Stimulated activated CD4-positive, alpha-beta T cell treated with anti-CD3 and anti-CD28 coated beads, Interleukin-15, amount 100 ng/mL, for 1 hour (primary cell): ENCODE results near the gene GUCA1C.

Source experiments
- DNase-seq, 2 donors: peaks; one replicate each; pipeline ENCODE4 v3.0.0-alpha.2; 2020; ENCODE audit warnings: low read depth in 1 of 2, low spot score in 1 of 2

GUCA1C gene

DNA sequence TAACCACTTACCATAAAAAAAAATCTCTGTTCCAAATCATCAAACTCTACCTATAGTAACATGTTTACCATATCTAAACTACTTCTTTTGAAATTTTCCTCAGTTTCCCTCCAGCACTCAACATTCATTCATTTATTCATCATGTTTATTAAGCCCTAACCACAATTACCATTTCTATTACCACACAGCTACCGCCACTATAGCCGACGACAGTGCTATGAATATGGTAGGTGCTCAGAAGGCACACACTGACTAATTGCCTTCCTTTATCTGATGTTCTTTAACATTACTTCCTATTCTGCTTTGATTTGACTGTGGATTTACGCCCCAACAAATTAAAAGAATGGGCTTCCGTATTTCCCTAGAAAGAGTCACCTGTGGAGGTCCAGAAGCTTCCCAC, 43.9 kb downstream of the GUCA1C start:
- DNase-seq: no peak

DNA sequence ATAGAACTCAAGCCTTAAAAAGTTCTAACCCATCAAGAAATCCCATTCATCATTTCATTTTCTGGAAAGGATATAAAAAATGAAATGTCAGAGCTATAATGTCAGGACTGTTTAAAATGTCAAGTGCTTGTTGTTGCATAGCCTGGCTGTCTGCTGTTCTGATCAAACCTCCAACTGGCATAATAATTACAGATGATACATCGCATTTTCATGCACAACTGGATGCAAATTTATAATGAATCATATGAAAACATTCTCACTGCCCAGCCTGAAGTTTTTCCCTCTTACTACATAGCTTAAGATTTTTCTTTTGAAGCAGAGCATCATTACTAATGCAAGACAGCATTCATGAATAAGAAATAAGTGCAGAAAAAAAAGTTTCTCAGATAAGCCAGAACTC, 46.5 kb downstream of the GUCA1C start:
- no peak for DNase-seq

DNA sequence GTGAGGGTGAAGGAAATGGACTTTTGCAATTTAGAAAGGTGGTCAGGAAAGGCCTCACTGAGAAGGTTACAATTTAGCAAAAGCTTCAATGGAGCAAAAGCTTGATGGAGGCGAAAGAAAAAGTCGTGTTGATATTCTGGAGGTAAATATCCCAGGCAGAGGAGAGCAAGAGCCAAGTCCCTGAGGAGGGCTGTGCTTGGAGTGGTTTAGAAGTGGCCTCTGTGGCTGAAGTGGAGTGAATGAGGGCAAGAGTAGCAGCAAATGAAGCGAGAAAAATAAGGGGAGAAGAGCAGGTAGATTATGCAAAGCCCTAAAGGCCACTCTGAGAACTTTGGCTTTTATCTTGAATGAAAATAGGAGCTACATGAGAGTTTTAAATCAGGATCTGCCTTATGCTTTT, 54.1 kb downstream of the GUCA1C start:
- no peak for DNase-seq

DNA sequence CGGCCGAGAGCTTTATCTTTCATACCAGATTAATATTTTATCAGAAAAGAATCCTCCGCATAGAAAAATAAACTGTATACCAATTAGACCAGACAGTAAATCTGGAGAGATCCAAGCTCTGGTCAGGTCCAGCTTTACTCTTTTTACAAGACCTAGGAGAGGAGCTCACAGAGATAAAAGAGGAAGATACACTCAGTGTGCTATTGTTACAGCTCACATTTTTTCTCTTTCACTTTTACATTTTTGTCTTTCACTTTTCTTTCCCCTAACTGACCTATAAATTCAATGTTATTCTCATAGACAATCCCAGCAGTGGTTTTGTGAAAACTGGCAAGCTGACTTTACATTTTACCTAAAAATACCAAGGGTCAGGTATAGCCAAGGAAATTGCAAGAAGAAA, 55.8 kb downstream of the GUCA1C start:
- DNase-seq: no peak

DNA sequence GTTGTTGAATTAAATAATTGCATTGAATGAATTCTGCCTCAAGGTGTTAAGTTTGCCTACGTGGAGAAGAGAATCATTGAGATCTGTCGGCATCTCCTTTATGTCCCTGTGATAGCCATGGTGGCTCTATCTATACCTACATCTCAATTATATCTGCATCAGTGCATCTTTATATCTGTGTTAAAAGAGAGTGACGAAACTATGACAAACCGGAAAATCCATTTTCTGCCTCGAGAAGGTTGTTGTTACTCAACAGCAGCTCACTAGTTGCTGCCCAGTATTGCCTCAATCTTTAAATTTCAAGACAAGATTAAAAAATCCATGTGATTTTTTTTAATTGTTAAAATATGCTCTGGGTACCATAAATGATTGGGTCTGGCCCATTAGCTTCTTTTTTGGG, 58.7 kb downstream of the GUCA1C start:
- no peak for DNase-seq

DNA sequence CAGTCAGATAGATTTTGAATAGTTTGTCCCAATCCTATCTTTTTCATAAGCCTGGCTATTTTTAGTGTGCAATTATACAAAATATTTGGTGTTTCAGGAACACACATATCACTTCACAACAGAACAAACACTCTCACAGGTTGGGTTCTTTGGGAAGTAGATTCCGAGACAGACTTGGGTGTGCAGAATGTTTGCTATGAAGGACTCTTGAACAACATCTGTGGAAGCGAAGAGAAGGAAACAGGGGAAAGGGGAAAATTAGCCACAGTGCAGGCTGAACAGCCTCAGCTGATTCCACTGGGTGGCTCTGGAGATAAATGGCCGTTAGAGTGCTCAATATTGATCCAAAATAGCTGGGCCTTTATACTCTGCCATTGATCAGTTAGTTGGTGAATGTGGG, 61.8 kb downstream of the GUCA1C start:
- no peak for DNase-seq

DNA sequence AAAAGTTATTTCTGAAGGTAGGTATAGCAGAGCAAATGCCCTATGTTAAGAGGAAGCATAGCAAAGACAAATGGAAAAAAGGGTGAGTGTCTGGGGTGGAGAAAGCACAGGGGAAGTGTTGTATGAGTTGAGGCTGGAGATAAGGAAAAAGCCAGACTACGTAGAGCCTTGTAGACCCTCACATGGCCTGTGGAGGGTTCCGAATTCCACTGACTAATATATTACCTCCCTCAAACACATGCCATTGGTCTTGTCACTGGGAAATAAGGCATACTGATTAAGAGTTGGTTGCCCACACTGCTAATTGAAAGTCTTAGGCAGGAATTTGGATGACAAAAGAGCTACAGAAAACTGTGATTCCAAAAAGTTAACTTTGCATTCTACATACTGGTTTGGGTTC, 65.9 kb downstream of the GUCA1C start:
- DNase-seq: no peak

DNA sequence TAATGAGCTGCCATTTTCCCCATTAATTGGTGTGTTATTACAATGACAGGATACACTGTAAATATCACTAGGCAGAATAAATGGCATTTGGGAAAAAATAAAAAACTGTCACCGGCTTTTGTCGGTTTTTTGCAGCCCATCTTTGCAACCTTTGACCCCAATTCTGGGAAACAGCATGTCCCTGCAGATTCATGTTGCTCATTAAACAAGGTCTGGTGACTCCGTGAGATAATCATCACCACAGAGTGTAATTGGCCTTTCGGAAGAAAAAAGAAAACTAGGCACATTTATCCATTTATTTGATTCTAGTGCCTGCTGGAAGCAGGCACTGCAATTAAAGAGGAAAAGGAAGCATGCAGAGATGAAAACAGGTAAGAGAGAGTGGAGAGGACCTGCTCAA, 66.6 kb downstream of the GUCA1C start:
- DNase-seq: no peak

DNA sequence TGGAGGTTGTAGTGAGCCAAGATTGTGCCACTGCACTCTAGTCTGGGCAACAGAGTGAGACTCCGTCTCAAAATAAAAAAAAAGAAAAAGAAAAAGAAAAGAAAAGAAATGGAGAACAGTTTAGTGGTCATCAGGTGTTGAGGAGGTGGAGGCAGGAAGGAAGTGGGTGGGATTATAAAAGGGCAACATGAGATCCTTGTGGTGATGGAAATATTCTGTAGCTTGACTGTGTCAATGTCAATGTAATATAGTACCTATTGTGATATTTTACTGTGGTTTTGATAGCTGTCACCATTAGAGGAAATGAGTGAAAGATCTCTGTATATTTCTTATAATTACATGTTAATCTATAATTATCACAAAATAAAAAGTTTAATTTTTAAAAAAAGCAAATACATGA, 70.3 kb downstream of the GUCA1C start:
- no peak for DNase-seq

DNA sequence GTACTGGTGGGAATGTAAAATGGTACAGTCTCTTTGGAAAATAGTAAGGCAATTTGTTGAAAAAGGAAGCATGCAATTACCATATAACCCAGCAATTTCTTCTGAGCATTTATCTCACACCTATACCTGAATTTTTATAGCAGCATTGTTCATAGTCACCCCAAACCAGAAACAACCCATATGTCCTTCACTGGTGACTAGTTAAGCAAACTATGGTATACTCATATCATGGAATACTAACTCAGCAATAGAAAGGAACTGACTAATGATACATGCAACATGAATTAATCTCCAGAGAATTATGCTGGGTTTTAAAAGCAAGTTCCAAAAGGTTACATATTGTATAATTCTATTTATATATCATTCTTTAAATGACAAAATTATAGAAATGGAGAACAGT, 70.9 kb downstream of the GUCA1C start:
- DNase-seq: no peak

DNA sequence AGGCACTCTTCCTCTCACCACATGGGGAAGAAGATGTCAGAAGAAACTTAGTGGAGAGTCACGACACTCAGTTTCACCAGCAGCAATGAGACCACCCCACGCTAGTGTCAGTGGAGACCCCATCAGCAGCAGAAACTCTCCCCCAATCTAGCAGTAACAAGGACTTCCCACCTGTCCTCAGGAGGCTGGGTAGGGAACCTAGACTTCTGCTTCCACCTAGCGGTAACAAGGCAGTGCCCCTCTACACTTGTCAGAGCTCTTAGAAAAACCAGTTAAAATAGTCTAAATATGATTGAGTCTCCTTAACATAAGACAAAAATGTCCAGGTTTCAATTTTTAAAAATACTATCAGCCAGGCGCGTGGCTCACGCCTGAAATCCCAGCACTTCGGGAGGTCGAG, 73.8 kb downstream of the GUCA1C start:
- no peak for DNase-seq

DNA sequence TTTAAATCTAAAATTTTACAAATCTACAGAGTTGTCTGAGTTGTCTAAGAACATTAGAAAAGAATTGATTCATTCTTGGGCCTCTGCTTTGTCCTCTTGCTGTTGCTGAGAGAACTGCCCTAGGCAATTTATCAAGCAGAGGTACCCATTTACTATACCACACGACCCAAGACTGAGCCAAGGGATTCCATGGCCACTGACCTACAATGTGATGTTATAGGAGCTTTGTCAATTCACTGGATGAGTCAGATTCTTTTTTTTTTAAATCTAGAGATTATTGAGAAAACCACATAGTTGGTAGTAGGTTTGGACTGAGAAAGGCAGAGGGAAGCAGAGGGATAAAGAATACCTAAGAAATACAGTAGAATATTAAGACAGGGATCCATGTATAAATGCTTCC, 75.8 kb downstream of the GUCA1C start:
- DNase-seq: no peak

DNA sequence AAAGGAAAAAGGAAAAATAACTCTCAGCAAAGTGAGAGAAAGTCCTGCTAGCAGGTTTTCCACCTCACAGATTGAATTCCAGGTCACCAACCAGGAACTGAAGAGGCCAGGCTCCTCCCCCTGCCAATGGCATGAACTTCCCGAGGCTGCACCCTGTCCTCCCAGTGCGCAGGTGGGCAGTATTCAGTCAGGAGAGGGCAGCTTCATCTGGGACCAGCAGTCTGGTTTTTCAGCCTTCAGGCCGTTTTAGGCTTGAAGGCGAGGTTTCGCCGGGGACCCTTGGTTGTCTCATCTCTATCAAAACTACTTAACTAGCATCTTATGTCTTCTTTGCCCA, 89.9 kb downstream of the GUCA1C start:
- no peak for DNase-seq

DNA sequence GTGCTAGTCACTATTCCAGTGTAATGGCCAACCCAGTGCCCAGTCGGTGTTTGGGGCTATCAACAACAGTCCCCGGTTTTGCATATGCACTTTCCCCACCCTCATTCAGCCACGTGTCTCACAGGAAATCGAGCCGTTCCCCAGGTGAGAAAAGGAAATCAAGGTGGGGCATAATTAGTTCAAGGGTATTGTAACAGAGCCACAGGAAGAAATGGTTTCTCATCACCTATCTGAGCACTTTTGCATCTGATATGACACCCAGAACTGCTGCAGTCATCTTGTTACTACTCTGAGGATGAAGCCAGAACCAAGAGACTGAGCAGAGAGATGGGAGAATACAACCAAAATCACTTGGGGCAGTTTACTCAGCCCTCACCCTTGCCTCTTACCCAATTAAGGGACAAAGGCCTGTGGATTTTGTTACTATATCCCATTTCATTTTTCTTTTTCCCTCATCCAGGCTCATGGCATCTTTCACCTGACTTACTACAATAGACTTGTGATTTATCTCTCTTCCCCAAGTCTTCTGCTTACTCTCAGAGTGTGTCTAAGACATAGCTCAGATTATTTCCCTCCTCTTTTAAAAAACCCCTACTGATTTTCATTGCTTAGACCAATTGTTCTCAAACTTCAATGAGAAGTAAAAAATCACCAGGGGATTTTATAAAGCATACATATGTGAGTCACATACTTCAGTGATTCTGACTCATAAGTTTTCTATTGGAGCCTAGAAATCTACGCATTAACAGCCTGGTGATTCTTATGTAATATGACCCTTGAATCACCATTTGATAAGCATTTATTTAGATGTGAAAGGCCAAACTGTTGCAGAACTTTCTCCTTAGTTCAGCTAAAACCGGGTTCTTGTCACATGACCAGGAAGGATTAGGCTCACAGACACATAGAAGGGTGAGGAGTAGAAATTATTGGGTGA, 90.5 kb downstream of the GUCA1C start:
- no peak for DNase-seq

DNA sequence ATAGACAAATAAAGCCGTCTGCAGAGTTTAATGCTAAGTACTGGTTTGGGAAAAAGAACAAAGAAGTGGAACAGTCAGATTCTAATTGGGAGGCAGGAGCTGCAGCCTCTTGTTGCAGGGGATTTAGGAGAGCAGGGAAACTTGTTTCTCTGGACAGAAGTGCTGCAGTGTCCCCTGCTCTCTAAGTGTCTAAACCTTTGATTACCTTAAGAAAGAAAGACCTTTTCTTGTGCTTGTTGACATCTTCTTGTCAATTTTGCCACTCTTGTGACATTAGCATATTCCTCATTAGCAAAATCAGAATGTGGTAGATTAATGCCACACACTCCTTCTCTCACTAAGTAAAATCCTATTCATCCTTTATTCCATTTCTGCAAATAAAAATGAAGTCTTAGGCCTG, 92.3 kb downstream of the GUCA1C start:
- no peak for DNase-seq
